HG03558 (cell line): ENCODE results near the gene SPHK2.

ENCODE experiments used
- ATAC-seq: cut with Tn5 transposase; IDR thresholded peaks from one replicate; pipeline ENCODE4 v1.9.1; 2021; ENCODE audit warnings: moderate number of reproducible peaks; ENCODE audit not compliant: unreplicated experiment; ENCODE audit errors: extremely low read depth

The SPHK2 gene

DNA sequence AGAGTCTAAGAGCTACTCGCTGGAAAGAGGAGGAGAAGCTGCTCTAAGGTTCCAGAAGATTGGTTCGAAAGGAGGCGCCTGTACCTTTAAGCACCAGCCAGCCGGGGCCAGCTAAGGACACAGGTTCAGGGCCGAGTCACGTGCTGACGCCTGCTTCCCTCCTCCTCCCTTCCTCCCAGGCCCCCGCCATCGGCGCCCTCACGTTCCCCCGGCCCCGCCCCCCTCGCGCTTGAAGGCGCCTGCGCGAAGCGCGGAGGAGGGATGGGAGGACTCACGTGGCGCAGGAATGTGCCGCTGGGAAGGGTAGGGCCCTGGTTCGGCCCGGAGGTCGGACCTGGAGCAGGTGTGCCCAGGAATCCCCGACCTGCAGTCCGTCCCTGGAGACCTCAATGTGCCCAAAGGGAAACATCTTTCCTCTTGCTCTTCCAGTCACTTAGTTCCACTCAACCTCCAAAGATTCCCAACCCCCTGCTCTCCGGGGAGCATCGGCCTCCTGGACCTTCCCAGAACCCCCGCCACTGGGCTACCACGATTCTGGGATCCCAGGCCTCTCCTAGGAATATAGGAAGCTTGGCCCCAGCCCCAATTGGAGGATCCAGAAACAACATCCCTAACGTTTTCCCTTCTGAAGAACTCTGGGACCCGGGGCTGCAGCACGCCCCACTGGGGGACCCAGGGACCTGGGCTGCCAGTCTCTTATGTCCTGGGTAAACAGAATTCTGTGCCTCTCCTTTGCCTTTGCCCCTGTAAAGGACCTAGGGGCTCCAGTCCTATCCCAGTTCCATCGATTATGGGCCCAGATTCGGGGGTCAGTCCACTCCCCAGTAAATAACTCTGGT, 15.3 kb downstream of the SPHK2 start:
- no peak for ATAC-seq

DNA sequence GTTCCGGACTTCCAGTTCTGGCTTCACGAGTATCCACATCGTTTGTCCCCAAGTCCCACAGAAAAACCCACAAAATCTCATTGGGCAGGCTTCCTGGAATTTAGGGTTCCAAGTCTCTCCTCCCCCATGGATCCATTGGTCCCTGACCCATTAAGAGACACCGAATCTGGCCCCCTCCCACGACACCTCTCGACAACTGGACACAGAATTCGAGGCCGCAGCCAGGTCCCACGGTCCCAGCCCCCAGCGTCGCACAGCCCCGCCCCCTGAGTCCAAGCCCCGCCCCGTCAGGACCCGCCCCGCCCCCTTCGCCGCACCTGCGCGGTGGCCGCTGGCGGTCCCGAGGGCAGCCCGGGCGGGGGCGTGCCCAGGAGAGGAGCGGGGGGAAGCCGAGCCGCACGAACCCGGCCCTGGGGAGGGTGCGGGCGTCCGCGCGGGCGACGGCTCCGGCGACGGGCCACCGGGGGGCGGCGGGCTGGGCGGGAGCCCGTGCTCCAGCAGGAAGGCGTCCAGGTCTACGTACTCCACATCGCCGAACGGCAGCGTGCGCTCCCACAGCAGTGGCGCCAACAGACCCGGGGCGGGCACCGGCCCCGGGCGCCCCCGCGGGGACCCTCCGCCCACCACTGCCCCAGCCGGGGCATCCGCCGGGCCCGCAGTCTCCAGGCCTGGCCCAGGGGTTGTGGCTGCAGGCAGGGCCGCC, 16.1 kb downstream of the SPHK2 start:
- ATAC-seq = no peak

DNA sequence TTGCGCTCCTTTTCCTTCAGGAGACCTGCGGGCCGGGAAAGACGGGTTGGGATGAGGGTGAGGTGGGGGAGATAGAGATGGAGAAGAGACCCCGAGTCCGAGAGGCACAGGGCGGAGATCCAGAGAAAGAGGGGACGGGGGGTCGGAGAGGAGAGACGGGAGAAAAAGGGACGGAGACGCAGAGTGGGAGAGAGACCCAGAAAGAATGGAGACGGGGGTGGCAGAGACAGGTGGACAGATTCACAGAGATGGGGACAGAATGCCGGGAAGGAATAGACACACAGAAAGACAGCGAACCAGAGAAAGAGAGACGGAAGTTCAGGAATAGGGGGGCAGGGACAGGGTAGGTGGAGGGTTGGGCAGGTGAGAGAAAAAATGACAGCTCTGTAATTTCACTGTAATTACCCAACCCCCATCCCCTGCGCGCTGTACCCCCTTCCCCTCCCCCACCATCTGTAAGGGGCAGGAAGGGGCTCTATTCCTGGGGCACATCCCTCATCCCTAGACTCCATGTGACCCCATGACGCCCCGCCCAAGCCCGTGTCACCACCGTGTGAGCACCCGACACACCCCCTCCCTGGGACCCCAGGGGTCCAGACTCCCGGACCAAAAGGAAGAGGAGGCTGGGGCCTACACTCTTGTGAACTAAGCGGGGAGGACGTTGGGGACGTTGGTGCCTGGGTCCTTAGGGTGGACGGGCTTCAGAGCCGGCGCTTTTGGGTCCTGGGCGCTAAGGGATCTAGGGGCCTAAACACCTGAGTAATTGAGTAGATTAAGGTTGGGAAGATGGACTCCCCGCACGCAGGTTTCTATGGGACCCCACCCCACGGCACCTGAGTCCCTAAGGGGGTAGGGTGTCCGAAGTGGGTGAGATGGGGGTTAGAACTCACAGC, 16.9 kb downstream of the SPHK2 start:
- no peak for ATAC-seq

DNA sequence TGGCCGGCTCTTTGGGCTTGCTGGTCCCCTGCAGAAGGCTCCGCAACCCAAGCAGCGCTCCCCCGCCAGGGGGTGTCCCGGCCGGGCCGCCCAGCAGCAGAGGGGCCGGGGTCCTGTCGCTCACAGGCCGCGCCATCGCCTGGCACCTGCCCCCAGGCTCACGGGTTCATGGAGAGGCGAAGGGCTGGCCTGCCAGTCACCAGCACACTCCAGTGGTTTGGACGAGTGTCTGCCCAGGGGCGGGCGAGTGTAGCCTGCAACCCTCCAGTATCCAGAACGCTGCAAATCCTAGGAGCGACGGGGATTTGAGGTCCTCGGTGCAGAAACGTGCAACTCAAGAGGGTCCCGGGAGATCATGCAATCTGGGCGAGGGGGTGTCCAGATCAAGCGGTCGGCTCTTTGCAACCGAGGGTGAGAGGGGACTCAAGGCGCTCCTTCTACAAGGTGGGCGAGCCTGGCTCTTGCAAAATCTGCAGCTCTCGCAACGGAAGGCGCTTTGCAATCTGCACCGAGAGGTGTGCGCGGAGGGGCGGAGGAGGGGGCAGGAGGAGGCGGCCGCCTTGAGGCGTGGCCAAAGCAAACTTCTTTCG, 17.6 kb downstream of the SPHK2 start, which contains the start of gene DBP:
TSS of gene DBP (minus strand) at position 521 of the 590 bp plus-strand sequence. CDS start at position 136, 385 bp downstream.
- no peak for ATAC-seq

DNA sequence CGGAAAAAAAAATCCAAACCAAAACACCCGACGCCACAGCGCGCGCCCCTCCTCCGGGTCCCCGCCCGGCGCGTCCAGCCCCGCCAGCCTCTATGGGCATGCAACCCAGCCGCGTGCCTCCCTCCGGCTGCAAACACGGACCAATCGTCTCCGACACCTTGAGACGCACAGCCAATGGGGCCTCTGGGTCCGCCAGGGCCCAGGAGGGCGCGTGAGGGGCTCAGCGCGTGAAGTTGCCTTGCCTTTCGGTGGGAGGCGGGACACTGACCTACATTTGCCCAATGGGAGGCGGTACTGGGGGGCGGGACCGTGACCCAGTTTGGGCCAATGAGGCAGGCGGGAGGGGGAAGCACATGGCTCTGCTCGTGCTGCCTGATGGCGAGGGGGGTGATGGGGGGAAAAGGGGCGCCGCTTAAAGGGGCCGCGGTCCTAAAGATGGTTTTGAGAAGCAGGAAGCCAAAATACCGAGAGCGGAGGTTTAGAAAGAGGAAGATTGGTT, 18.2 kb downstream of the SPHK2 start:
- peak; percentile 54 for ATAC-seq

DNA sequence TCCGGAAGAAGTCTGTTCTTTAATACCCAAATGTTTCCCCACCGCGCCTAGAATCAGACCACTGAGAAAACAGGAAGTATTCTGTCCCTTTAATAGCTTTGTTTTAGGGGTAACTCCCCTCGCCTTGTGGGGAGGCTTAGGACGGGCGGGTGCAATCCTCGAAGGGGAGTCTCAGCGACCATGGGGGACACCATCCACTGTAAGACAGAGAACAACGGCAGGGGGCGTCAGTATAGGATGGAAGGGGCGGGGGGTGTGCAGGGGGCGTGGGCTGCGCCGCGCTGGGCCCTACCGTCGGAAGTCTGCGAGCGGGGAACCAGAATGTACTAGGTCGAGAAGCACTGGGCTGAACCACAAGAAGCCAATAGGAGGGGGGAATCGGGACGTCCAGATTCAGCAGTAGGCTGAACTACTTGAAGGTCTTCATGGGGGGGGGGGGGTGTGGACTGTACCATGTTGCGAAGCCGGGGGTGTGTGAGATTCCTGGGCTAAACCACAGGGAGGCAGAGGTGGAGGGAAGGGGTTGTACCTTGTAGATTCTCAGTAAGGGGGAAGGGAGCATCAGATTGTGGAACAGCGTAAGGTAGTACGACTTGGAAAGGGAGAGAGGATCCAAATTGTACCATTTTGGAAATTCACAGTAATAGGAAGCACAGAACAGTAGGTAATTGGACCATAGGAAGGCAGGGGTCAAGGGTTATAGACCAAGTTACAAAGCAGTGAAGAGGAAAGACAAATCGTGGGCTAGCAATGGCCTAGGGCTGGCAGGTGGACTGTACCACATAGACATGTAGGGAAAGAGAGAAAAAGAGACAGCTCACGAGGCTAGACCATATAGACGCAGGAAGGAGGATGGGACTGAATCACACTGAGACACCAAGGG, 18.9 kb downstream of the SPHK2 start:
- ATAC-seq = no peak

DNA sequence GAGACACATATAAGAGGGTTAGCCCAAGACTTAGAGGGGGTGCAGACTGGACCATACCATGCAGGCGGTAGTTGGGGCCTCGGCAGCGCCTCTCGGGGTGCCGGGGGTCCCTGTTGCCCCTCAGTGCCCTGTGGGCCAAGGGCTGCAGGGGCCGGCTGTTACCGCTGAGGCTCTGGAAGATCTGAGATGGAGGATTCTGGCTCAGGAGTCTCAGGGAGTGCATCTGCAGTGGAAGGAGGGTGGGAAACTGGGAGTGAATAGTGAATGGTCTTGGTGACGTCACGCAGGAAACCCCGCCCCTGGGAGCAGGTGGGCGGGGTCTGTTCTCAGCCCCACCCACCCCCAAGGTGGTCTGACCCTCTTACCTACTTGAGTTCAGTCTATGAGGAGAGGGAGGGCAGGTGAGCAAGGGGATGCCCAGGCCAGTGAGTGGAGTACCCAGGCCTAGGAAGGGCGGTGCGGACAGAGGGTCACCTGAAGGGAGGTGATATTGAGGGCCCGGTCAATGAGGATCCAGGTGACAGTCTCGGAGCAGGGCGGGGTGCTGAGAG, 19.6 kb downstream of the SPHK2 start:
- no peak for ATAC-seq

DNA sequence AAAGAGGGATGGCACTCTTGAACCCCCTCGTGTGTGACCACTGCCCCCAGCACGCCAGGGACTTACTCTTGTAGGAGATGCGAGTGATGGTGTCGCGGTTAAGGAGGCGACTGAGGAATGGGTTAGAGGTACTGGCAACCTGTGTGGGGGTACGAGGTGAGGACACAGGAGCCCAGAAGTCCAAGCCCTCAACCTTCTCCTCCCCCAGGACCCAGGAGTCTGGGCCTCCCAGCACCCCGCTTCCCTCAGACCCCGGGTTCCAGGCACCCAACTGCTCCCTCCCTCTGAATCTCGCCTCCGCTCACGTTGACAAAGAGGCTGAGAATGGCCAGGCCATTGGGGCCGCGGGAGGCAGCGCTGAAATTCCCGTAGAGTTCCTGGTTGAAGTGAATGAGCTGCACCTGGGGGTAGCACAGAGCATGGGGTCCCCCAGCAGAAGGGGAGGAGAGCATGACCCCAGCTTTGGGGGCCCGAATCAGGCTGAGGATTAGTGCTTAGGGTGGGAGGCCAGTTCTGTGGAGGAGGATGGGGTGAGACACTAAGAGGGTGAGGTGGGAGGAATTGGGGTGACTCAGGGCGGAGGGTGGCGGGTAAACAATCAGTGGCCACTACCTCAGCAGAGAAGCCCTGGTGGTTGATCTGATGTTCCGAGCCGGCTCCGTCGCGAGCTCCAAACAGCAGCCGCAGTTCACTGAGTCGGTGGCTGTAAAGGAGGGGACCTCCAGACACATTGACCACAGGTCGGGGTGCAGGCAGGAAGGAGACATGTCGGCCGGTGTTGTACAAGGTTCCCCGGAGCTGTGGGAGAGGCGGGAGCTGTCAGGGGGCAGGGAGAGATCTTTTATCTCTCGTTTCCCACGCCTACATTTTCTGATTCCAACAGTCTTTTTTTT, 20.4 kb downstream of the SPHK2 start:
- no peak for ATAC-seq

DNA sequence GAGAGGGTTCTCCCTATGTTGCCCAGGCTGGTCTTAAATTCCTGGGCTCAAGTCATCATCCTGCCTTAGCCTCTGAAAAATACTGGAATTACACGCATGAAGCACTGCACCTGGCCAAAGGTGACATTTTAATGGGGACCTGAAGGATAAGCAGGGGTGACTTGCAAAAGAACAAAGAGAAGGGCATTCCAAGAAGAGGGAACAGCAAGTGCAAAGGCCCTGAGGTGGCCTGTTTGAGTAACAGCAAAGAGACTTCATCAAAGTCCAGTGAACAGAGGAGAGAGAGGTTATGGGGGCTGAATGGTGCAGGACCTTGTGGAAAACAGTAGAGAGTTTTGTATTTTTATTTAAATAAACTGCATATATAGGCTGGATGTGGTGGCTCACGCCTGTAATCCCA, 22.5 kb downstream of the SPHK2 start:
- no peak for ATAC-seq

DNA sequence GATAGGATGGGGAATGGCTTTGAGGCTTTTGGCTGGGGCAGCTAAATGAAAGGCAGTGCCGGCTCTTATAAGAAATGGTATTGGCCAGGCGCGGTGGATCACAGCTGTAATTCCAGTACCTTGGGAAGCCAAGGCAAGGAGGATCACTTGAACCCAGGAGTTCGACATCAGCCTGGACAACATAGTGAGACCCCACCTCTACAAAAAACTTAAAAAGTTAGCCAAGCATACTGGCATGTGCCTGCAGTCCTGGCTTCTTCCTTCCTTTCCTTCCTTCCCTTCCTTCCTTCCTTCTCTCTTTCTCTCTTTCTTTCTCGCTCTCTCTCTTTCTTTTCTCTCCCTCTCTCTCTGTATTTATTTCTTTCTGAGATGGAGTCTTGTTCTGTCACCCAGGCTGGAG, 23.6 kb downstream of the SPHK2 start:
- no peak for ATAC-seq

DNA sequence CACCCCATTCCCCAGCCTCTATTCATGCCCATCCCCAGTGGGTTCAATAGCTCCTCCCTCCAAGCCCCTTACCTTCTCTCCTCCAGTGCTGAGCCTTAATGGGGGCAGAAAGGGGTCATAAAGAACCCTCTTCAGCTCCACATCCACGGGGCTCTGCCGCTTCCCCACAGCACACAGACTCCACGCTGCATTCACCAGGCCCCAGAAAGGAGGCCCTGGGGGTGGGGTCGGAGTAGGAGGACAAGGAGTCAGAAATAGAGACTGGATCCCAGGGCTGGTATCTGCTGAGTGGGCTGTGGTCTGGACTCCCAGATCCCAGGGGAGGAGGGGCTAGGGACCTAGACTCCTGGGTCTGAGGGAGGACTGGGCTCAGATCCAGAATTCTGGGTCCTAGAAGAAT, 25.0 kb downstream of the SPHK2 start:
- ATAC-seq = no peak

DNA sequence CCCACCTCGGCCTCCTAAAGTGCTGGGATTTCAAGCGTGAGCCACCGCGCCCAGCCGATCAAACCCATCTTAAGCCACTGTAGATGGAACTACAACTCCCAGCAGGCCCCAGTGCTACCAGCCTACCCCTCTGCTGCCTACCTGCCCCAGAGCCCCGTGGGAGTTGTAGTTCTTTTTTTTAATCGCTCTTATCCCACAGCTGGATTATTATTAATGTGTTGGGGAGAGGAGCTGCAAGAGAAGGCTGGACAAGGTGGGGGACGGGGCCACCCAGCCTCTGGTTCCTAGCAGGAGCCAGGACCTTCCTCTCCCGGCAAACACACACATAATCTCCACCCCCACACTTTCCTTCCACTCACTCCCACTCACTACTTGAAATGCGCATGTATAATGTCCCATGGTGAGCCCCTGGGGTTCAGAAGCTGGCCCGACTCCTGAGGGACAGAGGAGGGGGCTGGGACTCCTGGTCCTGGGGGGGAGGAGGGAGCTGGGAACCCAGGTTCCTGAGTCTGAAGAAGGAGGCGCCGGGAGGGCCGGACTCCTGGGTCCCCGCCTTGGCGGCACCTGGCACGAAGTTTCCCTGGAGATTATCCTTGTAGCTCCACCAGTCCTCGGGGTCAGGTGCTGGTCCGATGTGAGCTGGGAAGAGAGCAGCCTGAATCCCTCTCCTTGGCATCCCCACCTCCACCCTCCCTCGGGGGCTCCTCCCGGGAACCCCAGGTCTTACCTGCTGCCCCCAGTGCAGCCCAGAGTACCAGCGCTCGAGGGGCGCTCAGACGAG, 25.7 kb downstream of the SPHK2 start:
- no peak for ATAC-seq

DNA sequence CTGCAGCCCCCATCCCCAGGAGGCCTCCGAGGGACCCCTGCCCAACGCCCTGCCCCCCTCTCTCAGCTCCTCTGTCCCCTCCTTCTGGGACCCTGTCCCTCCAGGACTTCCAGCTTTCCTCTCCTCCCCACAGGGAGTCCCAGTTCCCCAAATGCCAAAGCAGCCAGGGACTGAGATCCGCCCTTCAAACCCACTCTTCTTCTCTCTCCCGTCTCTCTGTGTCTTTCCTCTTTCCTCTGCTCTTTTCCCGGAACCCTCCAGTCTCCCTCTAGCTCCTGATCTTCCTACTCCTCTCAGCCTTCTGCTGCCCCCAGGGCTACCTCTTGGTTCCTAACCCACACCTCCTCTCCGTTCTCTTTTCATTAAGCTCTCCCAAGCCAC, 26.3 kb downstream of the SPHK2 start:
- ATAC-seq = no peak

DNA sequence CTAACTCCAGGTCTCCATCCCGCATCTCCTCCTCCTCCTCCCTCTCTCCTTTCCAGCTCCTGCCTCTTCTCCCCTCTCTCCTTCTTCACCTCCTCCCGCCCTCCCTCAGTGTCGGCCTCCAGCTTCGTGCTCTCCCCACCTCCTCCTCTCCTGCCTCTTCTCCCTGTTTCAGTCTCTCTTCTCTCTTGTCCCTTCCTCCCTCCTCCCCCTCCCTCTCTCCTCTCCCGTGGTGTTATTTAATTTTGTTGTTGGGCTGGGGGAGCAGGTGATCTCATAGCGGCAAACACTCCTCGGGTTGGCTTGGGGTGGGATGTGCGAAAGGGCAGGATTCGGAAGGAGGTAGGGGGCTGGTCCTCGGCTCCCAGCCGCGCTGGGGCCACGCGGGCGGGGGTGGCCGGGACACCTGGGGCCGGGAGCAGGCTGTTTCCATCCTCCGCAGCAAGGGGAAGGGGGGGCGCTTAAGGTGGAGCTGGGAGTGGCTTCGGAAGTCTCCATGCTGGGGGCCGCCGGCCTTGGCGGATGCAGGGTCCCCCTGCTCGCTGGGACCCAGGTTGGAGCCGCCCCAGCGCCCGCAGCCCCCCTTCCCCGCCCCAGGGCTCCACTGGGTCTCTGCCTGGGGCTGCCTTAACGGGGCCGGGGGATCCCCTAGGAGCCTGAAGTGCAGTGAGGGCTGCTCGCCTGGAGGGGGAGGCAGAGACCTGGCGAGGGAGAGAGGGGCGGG, 26.9 kb downstream of the SPHK2 start, which contains the start of gene CA11:
TSS of gene CA11 (minus strand) at position 187 of the 721 bp plus-strand sequence. CDS start 555 bp downstream, outside the sequence.
- ATAC-seq = no peak

DNA sequence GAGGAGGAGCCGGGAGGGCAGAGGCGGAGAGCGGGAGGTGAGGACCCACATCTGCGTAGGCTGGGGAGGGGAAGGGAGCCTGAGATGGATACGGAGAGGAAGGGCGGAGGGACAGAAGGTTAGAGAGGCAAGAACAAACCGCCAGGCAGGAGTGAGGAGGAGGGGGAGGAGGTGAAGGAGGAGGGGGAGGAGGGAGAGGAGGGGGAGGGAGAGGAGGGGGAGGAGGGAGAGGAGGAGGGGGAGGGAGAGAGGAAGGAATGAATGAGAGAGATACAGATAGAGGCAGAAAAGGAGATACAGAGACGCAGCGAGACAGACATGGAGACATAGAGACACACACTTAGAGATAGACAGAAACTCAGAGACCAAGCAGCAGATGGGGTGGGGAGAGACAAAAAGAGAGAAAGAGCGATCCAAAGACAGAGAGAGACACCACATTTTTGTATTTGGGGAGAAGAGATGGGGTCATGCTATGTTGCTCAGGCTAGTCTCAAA, 27.5 kb downstream of the SPHK2 start:
- peak; percentile 46 for ATAC-seq

DNA sequence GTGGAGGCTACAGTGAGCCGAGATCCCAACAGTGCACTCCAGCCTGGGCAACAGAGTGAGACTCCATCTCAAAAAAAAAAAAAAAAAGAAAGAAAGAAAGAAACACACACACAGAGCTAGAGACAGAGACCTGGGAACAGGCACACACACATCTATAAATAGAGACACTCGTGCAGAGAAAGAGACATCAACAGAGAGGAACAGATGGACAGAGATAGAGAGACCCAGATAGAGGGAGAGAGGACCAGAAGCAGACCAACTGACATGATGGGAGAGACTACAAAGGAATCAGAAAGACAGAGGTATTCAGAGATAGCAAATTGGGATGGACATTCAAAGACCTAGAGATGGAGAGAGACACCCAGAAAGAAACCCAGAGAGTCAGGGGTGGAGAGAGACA, 28.8 kb downstream of the SPHK2 start:
- ATAC-seq = no peak
